Osteoblast (primary cell): ENCODE measurements around the gene TREH. TPM values are rescaled to one million over a fixed set of nuclear protein-coding genes. Genes with fewer than 3 reads are reported as not detected.

Source experiments
- DNase-seq: peaks from one replicate; pipeline ENCODE4 v3.0.0; 2011; ENCODE audit warnings: low spot score, mixed read lengths; ENCODE audit not compliant: insufficient read length; ENCODE audit errors: missing footprints
- H2AFZ ChIP-seq: 2 replicates; pipeline ENCODE4 v1.6.0; 2011; ENCODE audit warnings: mild to moderate bottlenecking, low read length
- H3K27ac ChIP-seq: 2 replicates; pipeline ENCODE4 v1.5.1; 2011; ENCODE audit warnings: mild to moderate bottlenecking, low read depth, low read length, moderate library complexity
- H3K27me3 ChIP-seq: 2 replicates; pipeline ENCODE4 v1.6.0; 2012; ENCODE audit warnings: mild to moderate bottlenecking, control low read depth, inconsistent platforms, low read length, moderate library complexity; ENCODE audit not compliant: insufficient read depth
- H3K36me3 ChIP-seq: 2 replicates; pipeline ENCODE4 v1.5.1; 2011; ENCODE audit warnings: mild to moderate bottlenecking, low read length, control low read depth, moderate library complexity; ENCODE audit not compliant: insufficient read depth
- H3K4me1 ChIP-seq: 2 replicates; pipeline ENCODE4 v1.5.1; 2011; ENCODE audit warnings: mild to moderate bottlenecking, low read length, control low read depth, moderate library complexity; ENCODE audit not compliant: insufficient read depth
- H3K4me2 ChIP-seq: 2 replicates; pipeline ENCODE4 v1.6.0; 2011; ENCODE audit warnings: mild to moderate bottlenecking, low read length; ENCODE audit not compliant: insufficient read depth
- H3K4me3 ChIP-seq: fragments of 200-600 bp; sonication (generic); 3 replicates; pipeline ENCODE4 v1.5.1; 2012; ENCODE audit warnings: mild to moderate bottlenecking, low read length, inconsistent platforms; ENCODE audit not compliant: insufficient read depth
- H3K79me2 ChIP-seq: 2 replicates; pipeline ENCODE4 v1.6.0; 2012; ENCODE audit warnings: mild to moderate bottlenecking, low read length, control low read depth, inconsistent platforms; ENCODE audit not compliant: insufficient read depth
- H3K9me3 ChIP-seq: 2 replicates; pipeline ENCODE4 v1.5.1; 2011; ENCODE audit warnings: low read depth, low read length, control low read depth
- H4K20me1 ChIP-seq: 2 replicates; pipeline ENCODE4 v1.6.0; 2012; ENCODE audit warnings: mild to moderate bottlenecking, low read length, control low read depth; ENCODE audit not compliant: insufficient read depth
- CTCF ChIP-seq: IDR thresholded peaks from 2 replicates; pipeline ENCODE4 v1.5.1; 2011; ENCODE audit warnings: mild to moderate bottlenecking, low read depth, low read length, moderate library complexity; ENCODE audit errors: extremely low read depth
- total RNA-seq: library from RNA; depleted of rRNA; stranded (reverse); fragments of >200 nt; gene quantifications from 2 replicates; pipeline ENCODE4 v1.2.3, GENCODE V29; 2012

Gene TREH
- total RNA-seq, 1 donor = not detected

GRCh38 chr11:118629761-118630661, 49.4 kb downstream of the TREH start:
- Histone ChIP-seq H3K4me2 (no peak overlapping the region), H3K9me3 (no peaks in the 10 kb centered on the region), H4K20me1 (peaks cover 32% of the 10 kb centered on the region), H3K4me1 (peaks cover 21% of the 10 kb centered on the region), H3K79me2 (peaks cover 60% of the 10 kb centered on the region), H2AFZ (no peak overlapping the region), H3K27ac (peak overlapping the region; percentile 2), H3K4me3 (no peak overlapping the region), H3K27me3 (no peaks in the 10 kb centered on the region), H3K36me3 (peaks cover 83% of the 10 kb centered on the region)
- TF ChIP-seq CTCF = no peak
- peak; percentile 84 for DNase-seq

- H4K20me1 ChIP-seq = peaks cover 34% of the 10 kb centered on the region
- H3K9me3 ChIP-seq = no peaks in the 10 kb centered on the region
- no peak overlapping the region for H2AFZ ChIP-seq
- H3K4me2 ChIP-seq = no peak overlapping the region
- DNase-seq = no peak
- peak overlapping the region; percentile 39 for H3K27ac ChIP-seq
- H3K4me3 ChIP-seq = no peak overlapping the region
- peaks cover 91% of the 10 kb centered on the region for H3K36me3 ChIP-seq
- peaks cover 15% of the 10 kb centered on the region for H3K4me1 ChIP-seq
- H3K79me2 ChIP-seq = peaks cover 67% of the 10 kb centered on the region
- no peaks in the 10 kb centered on the region for H3K27me3 ChIP-seq
- no peak for TF ChIP-seq CTCF
These were observed 50.4 kb downstream of the TREH start for GRCh38 chr11:118628861-118629549.

GRCh38 chr11:118628432-118628831, 51.0 kb downstream of the TREH start:
- Histone ChIP-seq H3K36me3 (peaks cover 91% of the 10 kb centered on the region), H3K9me3 (no peaks in the 10 kb centered on the region), H3K27me3 (no peaks in the 10 kb centered on the region), H3K4me3 (no peak overlapping the region), H3K4me1 (peaks cover 12% of the 10 kb centered on the region), H2AFZ (no peak overlapping the region), H3K79me2 (peaks cover 72% of the 10 kb centered on the region), H4K20me1 (peaks cover 34% of the 10 kb centered on the region), H3K27ac (no peak overlapping the region), H3K4me2 (no peak overlapping the region)
- TF ChIP-seq CTCF = no peak
- DNase-seq = no peak

GRCh38 chr11:118628031-118628430, 51.4 kb downstream of the TREH start:
- peaks cover 12% of the 10 kb centered on the region for H3K4me1 ChIP-seq
- H2AFZ ChIP-seq = no peak overlapping the region
- DNase-seq = no peak
- no peak overlapping the region for H3K4me3 ChIP-seq
- peaks cover 89% of the 10 kb centered on the region for H3K36me3 ChIP-seq
- H3K27me3 ChIP-seq = no peaks in the 10 kb centered on the region
- peaks cover 37% of the 10 kb centered on the region for H4K20me1 ChIP-seq
- H3K4me2 ChIP-seq = no peak overlapping the region
- peaks cover 76% of the 10 kb centered on the region for H3K79me2 ChIP-seq
- no peak overlapping the region for H3K27ac ChIP-seq
- H3K9me3 ChIP-seq = no peaks in the 10 kb centered on the region
- no peak for TF ChIP-seq CTCF
